Epithelial cell of proximal tubule (primary cell): Measurements from ENCODE around the gene HDAC4. TPM values are rescaled to one million over a fixed set of nuclear protein-coding genes. Genes with fewer than 3 reads are reported as not detected.

ENCODE experiments used
- DNase-seq: peaks from one replicate; pipeline ENCODE4 v3.0.0-alpha.2; 2011; ENCODE audit warnings: low read depth
- H3K4me3 ChIP-seq: 2 replicates; pipeline ENCODE4 v1.5.1; 2011; ENCODE audit warnings: low read depth, mild to moderate bottlenecking, low read length
- CTCF ChIP-seq: conservative IDR thresholded peaks from 2 replicates; pipeline ENCODE4 v1.5.1; 2012; ENCODE audit warnings: low read depth, mild to moderate bottlenecking, low read length
- total RNA-seq: library from RNA; depleted of rRNA; stranded (reverse); fragments of >200 nt; gene quantifications from 2 replicates; pipeline ENCODE4 v1.2.3, GENCODE V29; 2015

Gene HDAC4
- total RNA-seq, 1 donor from 2014 or later: 23.2 TPM

GRCh38 chr2:239262484-239263230 lies 138.2 kb downstream of the HDAC4 start:
- no peak for TF ChIP-seq CTCF
- DNase-seq: no peak
- H3K4me3 ChIP-seq: no peak overlapping the region

GRCh38 chr2:239261796-239262483 lies 138.9 kb downstream of the HDAC4 start:
- DNase-seq: no peak
- no peak overlapping the region for H3K4me3 ChIP-seq
- no peak for TF ChIP-seq CTCF

GRCh38 chr2:239261356-239261755 lies 139.5 kb downstream of the HDAC4 start:
- no peak for TF ChIP-seq CTCF
- no peak overlapping the region for H3K4me3 ChIP-seq

GRCh38 chr2:239260546-239261327 lies 140.1 kb downstream of the HDAC4 start:
- H3K4me3 ChIP-seq: no peak overlapping the region
- TF ChIP-seq CTCF: no peak
- no peak for DNase-seq

More at GRCh38 chr2:239261356-239261755, 139.5 kb downstream of the HDAC4 start:
- no peak for DNase-seq

- no peak for DNase-seq
- no peak for TF ChIP-seq CTCF
- no peak overlapping the region for H3K4me3 ChIP-seq
Observed at GRCh38 chr2:239259603-239260298, 141.1 kb downstream of the HDAC4 start.

GRCh38 chr2:239259173-239259572 lies 141.6 kb downstream of the HDAC4 start:
- TF ChIP-seq CTCF: no peak
- no peak overlapping the region for H3K4me3 ChIP-seq
- no peak for DNase-seq
